PC-9 (cell line): Measurements from ENCODE around the gene PPP1R37. TPM values are rescaled to one million over a fixed set of nuclear protein-coding genes. Genes with fewer than 3 reads are reported as not detected.
A peak's percentile ranks its signal among the peaks of the same experiment; 100 is the strongest.

Source experiments
- BruUV-seq: library from RNA; stranded (reverse); fragments of 400-500 nt; replicated peaks from 2 replicates; lab custom pipeline; 2021; lab: Mats Ljungman, UMichigan
- CTCF ChIA-PET: fragments of 300-600 bp; sonication (Branson Sonifier 250); formaldehyde crosslinking; loops from one replicate; lab custom pipeline; 2022; ENCODE audit warnings: antibody characterized with exemption; lab: Charles Lee
- POLR2A ChIA-PET: fragments of 300-600 bp; sonication (Branson Sonifier 250); formaldehyde crosslinking; loops from one replicate; lab custom pipeline; 2022; ENCODE audit warnings: antibody characterized with exemption; ENCODE audit not compliant: unreplicated experiment; lab: Charles Lee
- DNase-seq, 2 experiments: peaks; one replicate each; pipeline versions ENCODE4 v3.0.0 to v3.0.0-alpha.2; 2015 to 2022; ENCODE audit warnings: mixed read lengths in 1 of 2
- H2AFZ ChIP-seq: fragments of 200-600 bp; sonication (generic); 2 replicates; pipeline ENCODE4 v1.8.1; 2017; ENCODE audit warnings: antibody characterized with exemption
- H3F3A ChIP-seq: fragments of 200-600 bp; sonication (generic); 2 replicates; pipeline ENCODE4 v1.8.1; 2017; ENCODE audit warnings: antibody characterized with exemption, mild to moderate bottlenecking, low read depth; ENCODE audit not compliant: insufficient read depth
- H3K27ac ChIP-seq: fragments of 200-600 bp; sonication (generic); 2 replicates; pipeline ENCODE4 v1.6.1; 2016; ENCODE audit warnings: mixed run types
- H3K27me3 ChIP-seq: fragments of 200-600 bp; sonication (generic); 2 replicates; pipeline ENCODE4 v1.6.1; 2016; ENCODE audit warnings: low read depth, mixed run types; ENCODE audit not compliant: insufficient read depth
- H3K36me3 ChIP-seq: fragments of 200-600 bp; sonication (generic); 2 replicates; pipeline ENCODE4 v1.6.1; 2016; ENCODE audit warnings: low read depth, mixed run types
- H3K4me1 ChIP-seq: fragments of 200-600 bp; sonication (generic); replicated peaks from 2 replicates; pipeline ENCODE4 v1.6.1; 2016; ENCODE audit warnings: mixed run types; ENCODE audit not compliant: insufficient read depth
- H3K4me2 ChIP-seq: fragments of 200-600 bp; sonication (generic); 2 replicates; pipeline ENCODE4 v1.6.1; 2017; ENCODE audit warnings: mixed run types
- H3K4me3 ChIP-seq: fragments of 200-600 bp; sonication (generic); 2 replicates; pipeline ENCODE4 v1.6.1; 2016; ENCODE audit warnings: mixed run types
- H3K79me2 ChIP-seq: fragments of 200-600 bp; sonication (generic); 2 replicates; pipeline ENCODE4 v1.6.1; 2017; ENCODE audit warnings: low read depth, mixed run types
- H3K9me2 ChIP-seq: fragments of 200-600 bp; sonication (generic); 2 replicates; pipeline ENCODE4 v1.8.1; 2017; ENCODE audit warnings: mild to moderate bottlenecking; ENCODE audit not compliant: insufficient read depth
- H3K9me3 ChIP-seq: fragments of 200-600 bp; sonication (generic); 2 replicates; pipeline ENCODE4 v1.8.1; 2016; ENCODE audit warnings: low read depth; ENCODE audit not compliant: insufficient read depth
- H4K20me1 ChIP-seq: fragments of 200-600 bp; sonication (generic); 2 replicates; pipeline ENCODE4 v1.8.1; 2017; ENCODE audit not compliant: insufficient read depth
- CTCF ChIP-seq: fragments of 200-600 bp; sonication (generic); conservative IDR thresholded peaks from 2 replicates; pipeline ENCODE4 v1.6.1; 2017; ENCODE audit warnings: mixed run types, antibody characterized with exemption, mild to moderate bottlenecking, moderate library complexity
- EZH2 ChIP-seq: fragments of 200-600 bp; sonication (generic); IDR thresholded peaks from 2 replicates; pipeline ENCODE4 v1.8.0; 2017; ENCODE audit warnings: antibody characterized with exemption, low read depth
- intact Hi-C: fragments of 100-400 bp; cut with micrococcal nuclease; formaldehyde crosslinking; loops from one replicate; pipeline ENCODE4 v1.10.0; 2022; ENCODE audit not compliant: unreplicated experiment
- total RNA-seq: library from RNA; stranded (reverse); gene quantifications from 2 replicates; pipeline ENCODE4 v1.2.3, GENCODE V29; 2021

Gene PPP1R37
- total RNA-seq, 1 experiment from 2014 or later: 41.1 TPM

- peaks cover 17% of the 10 kb centered on the region for H4K20me1 ChIP-seq
- intact Hi-C loops: loop anchor here (5.0 kb wide), 2 partner anchors 47 to 262 kb away; no protein-coding TSS in a partner anchor
- peaks cover 25% of the 10 kb centered on the region for H3K4me1 ChIP-seq
- DNase-seq: peak; percentile 82 to 92
- ChIA-PET CTCF (interaction anchor here (0.6 to 0.9 kb wide), 2 partner anchors 16 to 185 kb away, joined by 4 to 5 read pairs; no protein-coding TSS in a partner anchor), POLR2A (interaction anchor here (0.7 kb wide), 1 partner anchor 16 kb away, joined by 6 read pairs; no protein-coding TSS in a partner anchor)
- TF ChIP-seq CTCF (no peak), EZH2 (no peak)
- peak overlapping the region; percentile 81 for H3K4me2 ChIP-seq
- no peaks in the 10 kb centered on the region for H3K9me2 ChIP-seq
- H3K79me2 ChIP-seq: peaks cover 14% of the 10 kb centered on the region
- no peaks in the 10 kb centered on the region for H3K36me3 ChIP-seq
- H3K4me3 ChIP-seq: peak overlapping the region; percentile 66
- 0 out of 2 replicates have a peak overlapping the region, but pooled peaks have one; percentile 17 for H3K27ac ChIP-seq
- peaks cover 39% of the 10 kb centered on the region for H3F3A ChIP-seq
- no peaks in the 10 kb centered on the region for H3K9me3 ChIP-seq
- no peaks in the 10 kb centered on the region for H3K27me3 ChIP-seq
- H2AFZ ChIP-seq: peak overlapping the region; percentile 78
- no TSS peak for BruUV-seq
Observed at GRCh38 chr19:45075301-45076028, 17.5 kb upstream of the PPP1R37 start.

GRCh38 chr19:45076029-45076850 lies 16.7 kb upstream of the PPP1R37 start, which contains the start of gene ZNF296:
TSS of gene ZNF296 (minus strand) at chr19:45076478. CDS start at chr19:45076373, 105 bp downstream.
- H3K79me2 ChIP-seq: peaks cover 22% of the 10 kb centered on the region
- no peaks in the 10 kb centered on the region for H3K27me3 ChIP-seq
- H3F3A ChIP-seq: peaks cover 39% of the 10 kb centered on the region
- no peaks in the 10 kb centered on the region for H3K36me3 ChIP-seq
- peaks cover 16% of the 10 kb centered on the region for H4K20me1 ChIP-seq
- peak within 1 kb of the TSS; percentile 78 for H2AFZ ChIP-seq
- TF ChIP-seq EZH2: no peak
- H3K27ac ChIP-seq: 0 out of 2 replicates have a peak within 1 kb of the TSS, but pooled peaks have one; percentile 17
- BruUV-seq: TSS peak; percentile 58
- H3K4me2 ChIP-seq: peak within 1 kb of the TSS; percentile 81
- H3K4me1 ChIP-seq: peaks cover 32% of the 10 kb centered on the region
- ChIA-PET POLR2A (no interaction called here), CTCF (interaction anchor here (0.6 kb wide), 1 partner anchor 186 kb away, joined by 5 read pairs; no protein-coding TSS in a partner anchor)
- DNase-seq: peak; percentile 70 to 90
- intact Hi-C loops: loop anchor here (5.0 kb wide), 2 partner anchors 46 to 261 kb away; no protein-coding TSS in a partner anchor
- H3K9me2 ChIP-seq: no peaks in the 10 kb centered on the region
- H3K4me3 ChIP-seq: peak within 1 kb of the TSS; percentile 66
- no peaks in the 10 kb centered on the region for H3K9me3 ChIP-seq

GRCh38 chr19:45076851-45077730 lies 15.9 kb upstream of the PPP1R37 start:
- POLR2A ChIA-PET: no interaction called here
- Histone ChIP-seq H3K4me2 (peak overlapping the region; percentile 81), H3K27ac (no peak overlapping the region)

More at GRCh38 chr19:45076851-45077730, 15.9 kb upstream of the PPP1R37 start:
- peaks cover 32% of the 10 kb centered on the region for H3K4me1 ChIP-seq
- H3K9me2 ChIP-seq: no peaks in the 10 kb centered on the region
- TF ChIP-seq CTCF (no peak), EZH2 (no peak)
- H2AFZ ChIP-seq: peak overlapping the region; percentile 78
- no peaks in the 10 kb centered on the region for H3K9me3 ChIP-seq
- no peaks in the 10 kb centered on the region for H3K27me3 ChIP-seq
- intact Hi-C loops: loop anchor here (5.0 kb wide), 2 partner anchors 45 to 260 kb away; no protein-coding TSS in a partner anchor
- peaks cover 38% of the 10 kb centered on the region for H3F3A ChIP-seq
- CTCF ChIA-PET: no interaction called here
- H3K79me2 ChIP-seq: peaks cover 30% of the 10 kb centered on the region
- no peaks in the 10 kb centered on the region for H3K36me3 ChIP-seq
- peaks cover 10% of the 10 kb centered on the region for H4K20me1 ChIP-seq
- peak overlapping the region; percentile 66; the same call in 1 of the 2 replicates for H3K4me3 ChIP-seq
- BruUV-seq: no TSS peak
- no peak for DNase-seq
